Right lobe of liver (tissue), 6 donors: ENCODE measurements around the gene DET1. TPM values are rescaled to one million over a fixed set of nuclear protein-coding genes. Genes with fewer than 3 reads are reported as not detected.
"Not testable (repeated sequence)": the region's sequence is repeated elsewhere in the genome, so short reads cannot be mapped to it uniquely, and the experiment has no call there.

ENCODE experiments used
- ATAC-seq, 4 donors: fragments of 200-7000 bp; cut with Tn5 transposase; one replicate each; pipeline ENCODE4 v1.9.1; 2020; ENCODE audit warnings: mild to moderate bottlenecking in 4 of 4, moderate library complexity in 4 of 4
- DNase-seq, 3 donors: peaks; one replicate each; pipeline ENCODE4 v3.0.0-alpha.2; 2020
- H3K27ac ChIP-seq, 3 donors: fragments of 200-600 bp; one replicate each; pipeline ENCODE4 v1.8.0; 2022
- H3K27me3 ChIP-seq, 2 donors: fragments of 200-600 bp; one replicate each; pipeline ENCODE4 v1.8.0; 2022
- H3K36me3 ChIP-seq, 4 donors: fragments of 200-600 bp; sonication (generic) in 1 of 4; one replicate each; pipeline versions ENCODE4 v1.5.1 to v1.8.0; 2017 to 2022; ENCODE audit warnings: control low read depth in 1 of 4
- H3K4me1 ChIP-seq, 4 donors: fragments of 200-600 bp; sonication (generic) in 1 of 4; one replicate each; pipeline versions ENCODE4 v1.5.1 to v1.8.0; 2017 to 2022; ENCODE audit warnings: control low read depth in 1 of 4
- H3K4me3 ChIP-seq, 3 donors: fragments of 200-600 bp; one replicate each; pipeline ENCODE4 v1.8.0; 2022
- H3K9me3 ChIP-seq, 4 donors: fragments of 200-600 bp; sonication (generic) in 1 of 4; one replicate each; pipeline versions ENCODE4 v1.5.1 to v1.8.0; 2017 to 2022; ENCODE audit warnings: control low read depth in 1 of 4
- CTCF ChIP-seq, 4 donors: fragments of 200-600 bp in 3 of 4; fragments of 450-650 bp in 1 of 4; IDR thresholded peaks; one replicate each; pipeline versions ENCODE4 v1.5.1 to v1.8.0; 2016 to 2022; ENCODE audit warnings: antibody characterized with exemption in 4 of 4, mild to moderate bottlenecking in 2 of 4
- POLR2A ChIP-seq: fragments of 450-650 bp; IDR thresholded peaks from one replicate; pipeline ENCODE4 v1.6.1; 2017; ENCODE audit warnings: antibody characterized with exemption, mild to moderate bottlenecking
- WGBS: methylation state at CpG from one replicate; pipeline ENCODE4 v1.1.6; 2018; ENCODE audit warnings: low coverage, low lambda C conversion rate; ENCODE audit not compliant: insufficient coverage; ENCODE audit errors: missing lambda C conversion rate; 5-methylcytosine and 5-hydroxymethylcytosine counted together
- intact Hi-C, 2 donors: fragments of 100-400 bp; cut with DNase I; formaldehyde crosslinking; loops; one replicate each; pipeline versions ENCODE4 v1.11.2 to v1.14.1; 2022
- total RNA-seq, 6 experiments: library from RNA; depleted of rRNA in 2 of 6; stranded (reverse); fragments of >200 nt in 2 of 6; fragmentation: NEBNext Ultra II Directional in 3 of 6; extraction: Animal tissue kit (Norgen Biotek cat#: 25700) in 3 of 6; gene quantifications; one replicate each; pipeline versions ENCODE4 v1.1.0 to v1.2.4, GENCODE V29; 2016 to 2023
- donor health status: DM: no; HTN: yes; CAD: no.
- donor health status: DM: no; HTN: no; CAD: no.
- donor health status: DM: no; HTN: no; CAD: no.
- donor health status: DM: no; HTN: yes; CAD: no.
- donor health status: DM: no; HTN: yes; CAD: no.

The DET1 gene
- total RNA-seq, 6 experiments from 2014 or later, result 1.3 to 2.5 (median 1.9) TPM

GRCh38 chr15:88545578-88546247 is 768 bp downstream of the DET1 start:
- H3K4me1 ChIP-seq, ATAC-seq, H3K9me3 ChIP-seq, H3K27me3 ChIP-seq, intact Hi-C loops, DNase-seq, H3K36me3 ChIP-seq: not testable (repeated sequence)
- 16% methylated on average over 7 of the region's 8 CpGs for WGBS
- Histone ChIP-seq H3K27ac (peak overlapping the region; percentile 59 to 83 (median 80)), H3K4me3 (peak overlapping the region; percentile 71 to 83 (median 72))

- ATAC-seq (no peak), DNase-seq (no peak)
- H3K4me3 ChIP-seq, result no peak overlapping the region
- intact Hi-C loops, result no loop called here
- WGBS, result 90% methylated on average over 10 of the region's 13 CpGs
- peaks cover 0 to 8% (median 2%) of the 10 kb centered on the region in 4 donors for H3K4me1 ChIP-seq
- H3K9me3 ChIP-seq, result no peaks in the 10 kb centered on the region
- no peaks in the 10 kb centered on the region for H3K36me3 ChIP-seq
- TF ChIP-seq POLR2A (no peak), CTCF (IDR thresholded peaks at IDR 0.05) (no peak)
- H3K27ac ChIP-seq, result peak overlapping the region in 1 of 3 donors; percentile 5
- no peaks in the 10 kb centered on the region for H3K27me3 ChIP-seq
Measured at GRCh38 chr15:88543065-88543776, 3.3 kb downstream of the DET1 start.

- ATAC-seq (no peak), DNase-seq (no peak)
- WGBS, result 83% methylated on average over 4 of the region's 8 CpGs
- no peaks in the 10 kb centered on the region for H3K27me3 ChIP-seq
- TF ChIP-seq CTCF (IDR thresholded peaks at IDR 0.05), result no peak
- no peak for TF ChIP-seq POLR2A
- peak overlapping the region in 1 of 3 donors; percentile 5 for H3K27ac ChIP-seq
- no peaks in the 10 kb centered on the region for H3K36me3 ChIP-seq
- H3K4me1 ChIP-seq, result peaks cover 0 to 8% (median 2%) of the 10 kb centered on the region in 4 donors
- intact Hi-C loops, result no loop called here
- no peak overlapping the region for H3K4me3 ChIP-seq
- H3K9me3 ChIP-seq, result no peaks in the 10 kb centered on the region
Measured at GRCh38 chr15:88542342-88542733, 4.1 kb downstream of the DET1 start.

GRCh38 chr15:88541709-88542341 is 4.7 kb downstream of the DET1 start:
- Histone ChIP-seq H3K27ac (no peak overlapping the region), H3K27me3 (no peaks in the 10 kb centered on the region), H3K4me3 (no peak overlapping the region), H3K4me1 (peaks cover 0 to 6% (median under 1%) of the 10 kb centered on the region in 4 donors), H3K36me3 (no peaks in the 10 kb centered on the region), H3K9me3 (no peaks in the 10 kb centered on the region)
- DNase-seq (no peak), ATAC-seq (no peak)
- intact Hi-C loops, result no loop called here
- 88% methylated on average over 12 of the region's 16 CpGs for WGBS
- TF ChIP-seq POLR2A, result no peak
- no peak for TF ChIP-seq CTCF (IDR thresholded peaks at IDR 0.05)

GRCh38 chr15:88541111-88541510 is 5.4 kb downstream of the DET1 start:
- 92% methylated on average over 4 of the region's 9 CpGs for WGBS
- ATAC-seq, H3K4me3 ChIP-seq, H3K27me3 ChIP-seq, H3K27ac ChIP-seq, DNase-seq, H3K9me3 ChIP-seq, H3K4me1 ChIP-seq, H3K36me3 ChIP-seq, intact Hi-C loops: not testable (repeated sequence)

GRCh38 chr15:88540350-88540749 is 6.1 kb downstream of the DET1 start:
- intact Hi-C loops, ATAC-seq: not testable (repeated sequence)
- WGBS, result 25% methylated on average over 1 of the region's 2 CpGs

More at GRCh38 chr15:88540350-88540749, 6.1 kb downstream of the DET1 start:
- not testable (repeated sequence) for H3K4me1 ChIP-seq, H3K27ac ChIP-seq, DNase-seq, H3K36me3 ChIP-seq, H3K9me3 ChIP-seq, H3K4me3 ChIP-seq, H3K27me3 ChIP-seq
